Measurements from ENCODE around the gene TTC21A. TPM values are rescaled to one million over a fixed set of nuclear protein-coding genes. Genes with fewer than 3 reads are reported as not detected.

TTC21A gene
- total RNA-seq (2022; extraction: Qiagen RNA extraction), result 1.9 to 2.3 TPM (median 2.3 TPM) in 5 replicates

DNA sequence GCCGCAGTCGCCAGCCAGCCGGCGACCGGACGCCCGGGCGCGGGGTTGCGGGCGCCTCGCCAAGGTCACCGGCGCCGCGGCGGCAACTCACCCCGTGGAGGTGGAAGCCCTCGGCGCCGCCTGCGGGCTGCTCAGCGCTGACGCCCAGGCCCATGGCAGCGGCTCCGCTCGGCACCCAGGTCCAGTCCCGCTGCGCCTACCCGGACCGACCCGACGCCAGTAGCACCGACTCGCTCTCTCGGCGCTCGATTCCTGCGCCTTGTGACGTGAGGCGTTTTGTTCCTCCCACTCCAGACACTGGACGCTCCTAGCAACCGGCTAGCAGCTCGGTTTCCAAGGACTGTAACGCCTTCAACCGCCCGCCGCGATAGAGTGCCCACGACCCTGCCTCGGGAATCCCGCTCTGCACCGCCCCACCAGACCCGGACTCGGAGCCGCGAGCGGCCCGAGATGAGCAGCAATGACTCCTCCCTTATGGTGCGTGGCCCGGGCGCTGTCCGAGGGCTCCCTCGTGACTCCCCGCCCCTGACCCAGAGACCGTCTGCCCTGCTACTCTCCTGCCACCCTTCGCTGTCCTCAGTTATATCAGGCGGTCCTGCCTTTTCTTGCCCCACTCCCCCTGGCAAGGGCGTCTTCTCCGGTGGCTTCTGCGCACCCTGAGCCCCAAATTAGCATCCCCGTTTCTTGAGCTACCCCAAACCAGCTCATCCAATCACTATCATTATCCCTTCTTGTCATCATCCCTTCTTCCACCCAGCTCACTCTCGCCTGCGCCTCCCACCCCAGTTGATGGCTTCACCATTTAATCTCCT is at the start of gene TTC21A, which contains the start of gene GORASP1:
Gene TTC21A, plus strand, starts transcription at position 293 of the 812 bp plus-strand sequence. Its CDS starts 158 bp downstream, at position 451.
Gene GORASP1, minus strand, starts transcription at position 240 of the 812 bp plus-strand sequence. Its CDS starts 86 bp downstream, at position 154.

Other genes starting within 250 kb of the TTC21A start
- not detected in 5 replicates for gene SCN11A, start 55.7 kb upstream of the TTC21A start, total RNA-seq (2022; extraction: Qiagen RNA extraction)
- 16.8 to 26.9 TPM (median 21.3 TPM) in 5 replicates for gene WDR48, start 55.7 kb upstream of the TTC21A start, total RNA-seq (2022; extraction: Qiagen RNA extraction)
- gene GORASP1, start 53 bp upstream of the TTC21A start, total RNA-seq (2022; extraction: Qiagen RNA extraction), result 28.0 to 34.2 TPM (median 34.0 TPM) in 5 replicates
- 18.3 to 23.7 TPM (median 20.1 TPM) in 5 replicates for gene CSRNP1, start 45.9 kb downstream of the TTC21A start, total RNA-seq (2022; extraction: Qiagen RNA extraction)
- 0.10 to 0.16 TPM (median 0.14 TPM) in 5 replicates for gene XIRP1, start 84.9 kb downstream of the TTC21A start, total RNA-seq (2022; extraction: Qiagen RNA extraction)
- gene CX3CR1, start 172.4 kb downstream of the TTC21A start, total RNA-seq (2022; extraction: Qiagen RNA extraction), result 0.06 to 0.09 TPM (median 0.07 TPM) in 3 of 5 replicates, not detected in the others
- gene CCR8, start 222.0 kb downstream of the TTC21A start, total RNA-seq (2022; extraction: Qiagen RNA extraction), result not detected in 5 replicates